ENCODE data around the gene INHBB.

Gene INHBB

GRCh38 chr2:120360307-120360855 is 14.4 kb downstream of the INHBB start:
- no peak for DNase-seq

GRCh38 chr2:120362926-120363325 is 17.0 kb downstream of the INHBB start:
- no peak for DNase-seq

- no peak for DNase-seq
Measured at GRCh38 chr2:120365236-120365793, 19.4 kb downstream of the INHBB start.

- no peak for DNase-seq
Measured at GRCh38 chr2:120366698-120367097, 20.8 kb downstream of the INHBB start.

GRCh38 chr2:120367221-120367620 is 21.3 kb downstream of the INHBB start:
- no peak for DNase-seq

- no peak for DNase-seq
Measured at GRCh38 chr2:120367649-120368048, 21.7 kb downstream of the INHBB start.

- DNase-seq, result no peak
Measured at GRCh38 chr2:120368086-120368485, 22.1 kb downstream of the INHBB start.

GRCh38 chr2:120369250-120369649 is 23.3 kb downstream of the INHBB start:
- no peak for DNase-seq

- DNase-seq, result no peak
Measured at GRCh38 chr2:120371969-120372625, 26.2 kb downstream of the INHBB start.

- no peak for DNase-seq
Measured at GRCh38 chr2:120372816-120373215, 26.9 kb downstream of the INHBB start.

- no peak for DNase-seq
Measured at GRCh38 chr2:120373424-120373823, 27.5 kb downstream of the INHBB start.

- DNase-seq, result no peak
Measured at GRCh38 chr2:120374821-120375220, 28.9 kb downstream of the INHBB start.

GRCh38 chr2:120375251-120376020 is 29.5 kb downstream of the INHBB start:
- no peak for DNase-seq

GRCh38 chr2:120376101-120376500 is 30.2 kb downstream of the INHBB start:
- DNase-seq, result no peak

GRCh38 chr2:120376679-120377640 is 31.0 kb downstream of the INHBB start:
- DNase-seq, result no peak

GRCh38 chr2:120378605-120379004 is 32.7 kb downstream of the INHBB start:
- DNase-seq, result no peak

GRCh38 chr2:120379916-120380893 is 34.3 kb downstream of the INHBB start:
- no peak for DNase-seq

GRCh38 chr2:120381192-120381591 is 35.3 kb downstream of the INHBB start:
- no peak for DNase-seq

GRCh38 chr2:120381661-120382060 is 35.7 kb downstream of the INHBB start:
- DNase-seq, result no peak

- DNase-seq, result no peak
Measured at GRCh38 chr2:120382541-120383144, 36.7 kb downstream of the INHBB start.

GRCh38 chr2:120383191-120383590 is 37.3 kb downstream of the INHBB start:
- DNase-seq, result no peak

Measured in activated CD4-positive, alpha-beta T cell treated with anti-CD3 and anti-CD28 coated beads, Interleukin-2, Interleukin-6, amounts not matched to agents 100 ng/mL and 50 ng/mL, durations not matched to agents 16 hours and 8 hours (primary cell).